Measurements from ENCODE around the gene KIF3C. TPM values are rescaled to one million over a fixed set of nuclear protein-coding genes. Genes with fewer than 3 reads are reported as not detected.
"Not testable (repeated sequence)": the region's sequence is repeated elsewhere in the genome, so short reads cannot be mapped to it uniquely, and the experiment has no call there.

KIF3C gene
- total RNA-seq (ENCODE audit: low replicate concordance) = 10.8 and 11.8 TPM in 2 replicates

DNA sequence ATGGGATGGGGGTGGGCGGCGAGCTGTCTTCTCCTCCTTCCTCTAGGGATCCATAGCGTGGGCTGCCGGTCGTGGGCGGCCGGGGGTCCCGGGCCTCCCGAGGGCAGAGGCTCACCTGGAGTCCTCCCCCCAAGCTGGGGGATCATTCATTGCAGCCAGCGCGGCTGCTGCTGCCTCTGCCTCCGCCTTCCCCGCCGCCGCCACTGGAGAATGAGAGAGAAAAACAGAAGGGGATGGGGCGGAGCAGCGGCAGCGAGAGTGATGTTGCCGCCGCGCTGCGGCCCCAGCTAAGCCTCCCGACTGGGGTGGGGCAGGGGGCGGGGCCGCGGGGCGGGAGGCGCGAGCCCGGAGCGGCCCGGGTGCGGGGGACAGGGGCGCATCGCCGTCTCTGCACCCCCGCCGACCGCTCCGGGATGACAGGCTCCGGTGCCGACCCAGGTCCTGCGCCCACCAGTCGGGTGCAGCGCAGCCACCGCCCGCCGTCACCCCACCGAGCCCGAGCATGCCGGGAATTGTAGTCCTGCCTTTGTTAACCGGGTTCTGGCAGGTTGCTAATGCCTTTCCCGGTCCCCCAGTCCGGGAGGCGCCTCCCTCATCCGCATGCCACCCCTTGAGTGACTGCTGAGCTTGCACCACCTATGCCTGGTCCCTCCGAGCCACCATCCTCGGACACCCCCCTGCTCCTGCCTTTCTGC, at the start of gene KIF3C:
KIF3C (minus strand) TSS at position 225 of the 695 bp plus-strand sequence. CDS start 580 bp downstream, outside the sequence.
- H3K4me3 ChIP-seq (ENCODE audit: low read depth, low read length) = peak within 1 kb of the TSS; percentile 81
- DNase-seq (ENCODE audit: low read depth) = peak; percentile 59
- TF ChIP-seq, protein P1, sequence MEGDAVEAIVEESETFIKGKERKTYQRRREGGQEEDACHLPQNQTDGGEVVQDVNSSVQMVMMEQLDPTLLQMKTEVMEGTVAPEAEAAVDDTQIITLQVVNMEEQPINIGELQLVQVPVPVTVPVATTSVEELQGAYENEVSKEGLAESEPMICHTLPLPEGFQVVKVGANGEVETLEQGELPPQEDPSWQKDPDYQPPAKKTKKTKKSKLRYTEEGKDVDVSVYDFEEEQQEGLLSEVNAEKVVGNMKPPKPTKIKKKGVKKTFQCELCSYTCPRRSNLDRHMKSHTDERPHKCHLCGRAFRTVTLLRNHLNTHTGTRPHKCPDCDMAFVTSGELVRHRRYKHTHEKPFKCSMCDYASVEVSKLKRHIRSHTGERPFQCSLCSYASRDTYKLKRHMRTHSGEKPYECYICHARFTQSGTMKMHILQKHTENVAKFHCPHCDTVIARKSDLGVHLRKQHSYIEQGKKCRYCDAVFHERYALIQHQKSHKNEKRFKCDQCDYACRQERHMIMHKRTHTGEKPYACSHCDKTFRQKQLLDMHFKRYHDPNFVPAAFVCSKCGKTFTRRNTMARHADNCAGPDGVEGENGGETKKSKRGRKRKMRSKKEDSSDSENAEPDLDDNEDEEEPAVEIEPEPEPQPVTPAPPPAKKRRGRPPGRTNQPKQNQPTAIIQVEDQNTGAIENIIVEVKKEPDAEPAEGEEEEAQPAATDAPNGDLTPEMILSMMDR (IDR thresholded peaks at IDR 0.05; ENCODE audit: insufficient read depth, low read length) = no peak

DNA sequence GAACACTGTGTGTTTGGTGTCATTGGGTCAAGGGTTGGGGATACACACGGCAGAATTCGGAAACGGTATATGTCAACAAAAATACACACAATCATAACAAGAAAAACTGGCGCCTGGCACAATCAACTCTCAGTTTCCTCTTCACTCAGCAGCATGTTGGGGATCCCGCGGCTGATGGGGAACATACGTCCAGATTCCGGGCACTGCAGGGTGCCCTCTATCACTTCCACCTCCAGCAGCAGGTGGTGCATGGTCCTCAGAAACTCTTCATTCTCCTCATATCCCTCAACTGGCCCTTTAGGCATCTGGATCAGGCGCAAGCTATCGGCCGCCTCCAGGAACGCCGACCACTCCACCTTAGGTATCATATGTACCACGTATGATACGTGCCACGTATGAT, 45.8 kb upstream of the KIF3C start:
- not testable (repeated sequence) for H3K4me3 ChIP-seq (ENCODE audit: low read depth, low read length); DNase-seq (ENCODE audit: low read depth)

DNA sequence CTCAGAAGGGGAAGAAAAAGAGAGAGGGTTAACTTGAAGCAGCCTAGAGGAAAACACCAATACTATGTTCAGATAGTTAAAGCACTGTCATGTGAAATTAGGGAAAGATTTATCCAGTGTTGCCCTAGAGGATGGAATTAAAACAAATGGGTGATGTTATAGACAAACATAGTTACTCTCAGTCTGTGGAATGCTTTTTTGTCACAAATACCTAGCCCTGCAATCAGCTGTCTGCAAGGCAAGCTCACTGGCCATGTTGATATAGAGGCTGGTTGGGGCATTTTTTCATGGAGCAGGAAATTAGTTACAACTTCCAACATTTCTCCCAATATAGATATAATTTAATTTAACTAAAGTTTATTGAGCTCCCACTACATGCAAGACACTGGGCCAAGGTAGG, 43.2 kb upstream of the KIF3C start:
- DNase-seq (ENCODE audit: low read depth) = no peak
- no peak overlapping the region for H3K4me3 ChIP-seq (ENCODE audit: low read depth, low read length)
- TF ChIP-seq, protein P1 (IDR thresholded peaks at IDR 0.05; ENCODE audit: insufficient read depth, low read length) = no peak

DNA sequence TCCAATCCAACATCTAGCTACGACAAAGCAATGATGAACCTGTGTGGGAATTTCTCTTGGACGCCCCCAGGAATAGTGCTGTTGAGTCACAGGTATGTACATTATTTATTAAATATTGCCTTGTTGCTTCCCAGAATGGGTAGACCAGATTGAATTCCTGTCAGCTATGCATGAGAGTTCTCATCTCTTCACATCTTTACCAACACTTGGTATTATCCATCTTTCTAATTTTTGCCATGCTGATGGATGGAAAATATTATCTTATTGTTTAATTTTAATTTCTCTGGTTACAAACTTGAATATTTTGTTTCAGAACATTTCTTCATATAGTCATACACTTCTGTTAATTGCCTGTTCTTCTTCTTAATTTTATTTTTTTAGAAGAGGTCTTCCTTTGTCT, 42.0 kb upstream of the KIF3C start:
- H3K4me3 ChIP-seq (ENCODE audit: low read depth, low read length) = no peak overlapping the region
- TF ChIP-seq, protein P1 (IDR thresholded peaks at IDR 0.05; ENCODE audit: insufficient read depth, low read length) = no peak
- no peak for DNase-seq (ENCODE audit: low read depth)

DNA sequence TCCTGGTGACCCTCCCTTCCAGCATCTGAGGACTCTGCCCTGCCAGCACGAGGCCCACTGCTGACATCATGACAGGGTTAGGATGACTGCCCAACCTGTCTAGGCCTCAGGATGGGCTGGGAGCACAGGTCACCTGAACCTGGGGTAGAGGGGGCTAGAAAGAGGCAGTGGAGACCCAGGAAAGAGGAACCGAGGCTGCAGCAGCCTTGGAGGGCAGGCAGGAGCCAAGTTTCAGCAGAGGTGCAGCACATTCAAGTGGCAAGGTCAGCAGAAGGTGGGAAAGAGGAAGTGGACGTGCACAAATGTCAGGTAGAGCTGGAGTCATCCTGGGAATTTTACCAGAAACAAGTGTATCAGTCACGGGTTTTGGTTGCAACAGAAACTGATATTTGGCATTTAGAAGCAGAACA, 37.9 kb upstream of the KIF3C start:
- TF ChIP-seq, protein P1 (IDR thresholded peaks at IDR 0.05; ENCODE audit: insufficient read depth, low read length) = no peak
- no peak overlapping the region for H3K4me3 ChIP-seq (ENCODE audit: low read depth, low read length)
- no peak for DNase-seq (ENCODE audit: low read depth)

DNA sequence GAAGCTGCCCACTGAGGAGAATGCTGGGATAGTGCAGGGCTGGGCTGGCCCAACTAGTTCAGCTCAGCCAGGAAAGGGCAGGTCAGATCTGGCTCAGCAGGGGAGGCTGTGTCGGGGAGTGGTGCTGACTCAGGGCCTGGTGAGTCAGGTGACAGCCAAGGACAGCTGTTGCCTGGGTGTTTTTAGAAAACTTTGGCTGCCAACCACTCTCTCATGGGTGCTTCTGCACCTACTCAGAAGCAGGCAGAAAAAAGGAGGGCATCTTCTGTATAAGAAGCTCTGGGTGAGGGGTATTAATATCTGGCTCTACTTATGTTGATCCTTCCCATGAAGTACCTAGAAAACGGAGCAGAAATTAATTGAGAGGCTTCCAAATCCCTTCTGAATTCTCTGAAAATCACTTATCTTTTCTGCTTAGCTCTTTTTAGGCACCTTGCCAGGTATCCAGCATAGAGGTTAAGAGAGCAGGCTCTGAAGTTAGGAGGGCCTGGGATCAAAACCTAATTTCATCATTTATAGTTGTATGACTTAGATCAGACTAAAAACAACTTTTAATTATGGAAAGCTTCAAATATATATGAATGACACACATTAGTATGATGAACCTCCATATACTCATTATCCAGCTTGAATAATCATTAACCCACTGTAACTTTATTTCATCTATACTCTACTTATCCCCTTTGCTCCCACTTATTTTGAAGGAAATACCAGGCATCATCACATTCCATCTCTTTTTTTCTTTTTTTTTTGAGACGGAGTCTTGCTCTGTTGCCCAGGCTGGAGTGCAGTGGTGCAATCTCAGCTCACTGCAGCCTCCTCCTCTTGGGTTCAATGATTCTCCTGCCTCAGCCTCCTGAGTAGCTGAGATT, 36.1 kb upstream of the KIF3C start:
- H3K4me3 ChIP-seq (ENCODE audit: low read depth, low read length) = no peak overlapping the region
- TF ChIP-seq, protein P1 (IDR thresholded peaks at IDR 0.05; ENCODE audit: insufficient read depth, low read length) = no peak
- DNase-seq (ENCODE audit: low read depth) = peak; percentile 91

All from fibroblast of the aortic adventitia (primary cell).